HG03066 (cell line): ENCODE data around the gene SNX33.
"Not testable (repeated sequence)": the region's sequence is repeated elsewhere in the genome, so short reads cannot be mapped to it uniquely, and the experiment has no call there.

Experiments
- ATAC-seq: cut with Tn5 transposase; IDR thresholded peaks from one replicate; pipeline ENCODE4 v1.9.1; 2021; ENCODE audit warnings: low read depth; ENCODE audit not compliant: unreplicated experiment

SNX33 gene, protein sequence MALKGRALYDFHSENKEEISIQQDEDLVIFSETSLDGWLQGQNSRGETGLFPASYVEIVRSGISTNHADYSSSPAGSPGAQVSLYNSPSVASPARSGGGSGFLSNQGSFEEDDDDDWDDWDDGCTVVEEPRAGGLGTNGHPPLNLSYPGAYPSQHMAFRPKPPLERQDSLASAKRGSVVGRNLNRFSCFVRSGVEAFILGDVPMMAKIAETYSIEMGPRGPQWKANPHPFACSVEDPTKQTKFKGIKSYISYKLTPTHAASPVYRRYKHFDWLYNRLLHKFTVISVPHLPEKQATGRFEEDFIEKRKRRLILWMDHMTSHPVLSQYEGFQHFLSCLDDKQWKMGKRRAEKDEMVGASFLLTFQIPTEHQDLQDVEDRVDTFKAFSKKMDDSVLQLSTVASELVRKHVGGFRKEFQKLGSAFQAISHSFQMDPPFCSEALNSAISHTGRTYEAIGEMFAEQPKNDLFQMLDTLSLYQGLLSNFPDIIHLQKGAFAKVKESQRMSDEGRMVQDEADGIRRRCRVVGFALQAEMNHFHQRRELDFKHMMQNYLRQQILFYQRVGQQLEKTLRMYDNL

DNA sequence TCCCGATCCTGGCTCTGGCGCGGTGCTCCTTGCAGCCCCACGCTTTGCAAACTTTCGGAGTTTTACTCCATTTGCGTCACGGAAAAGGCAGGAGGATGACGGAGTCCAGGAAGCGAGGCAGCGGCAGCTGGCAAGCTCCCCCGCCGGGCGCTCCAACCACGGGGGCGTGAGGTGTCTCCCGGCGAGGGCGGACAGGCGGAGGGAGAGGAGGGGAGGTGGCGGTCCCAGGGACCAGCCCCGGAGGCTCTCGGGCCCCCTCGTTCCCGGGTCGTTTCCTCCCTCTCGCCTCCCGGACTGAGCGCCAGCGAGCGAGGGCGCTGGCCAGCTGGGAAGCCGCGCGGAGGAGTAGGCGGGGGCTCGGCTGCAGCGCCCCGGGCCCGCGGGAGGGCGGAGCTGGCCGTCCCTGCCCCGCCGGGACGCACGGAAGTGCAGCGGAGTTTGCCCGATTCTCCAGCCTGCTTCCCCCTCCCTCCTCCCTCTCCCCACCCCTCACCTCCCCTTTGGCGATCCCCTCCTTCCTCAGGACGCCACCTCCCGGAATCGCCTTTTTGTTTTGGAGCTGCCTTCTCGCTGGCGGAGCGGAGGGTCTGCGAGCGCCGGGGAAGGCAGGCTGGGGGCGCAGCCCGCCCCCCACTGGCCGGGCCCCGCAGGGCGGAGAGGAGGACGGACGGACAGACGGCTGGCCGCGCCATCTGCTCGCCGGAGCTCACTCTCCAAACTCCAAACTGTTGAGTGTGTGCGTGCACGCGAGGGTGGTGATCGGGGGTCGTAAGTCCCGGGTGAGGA, at the start of gene SNX33:
Gene SNX33 (plus strand): TSS at position 543 of the 786 bp plus-strand sequence. CDS start 1,191 bp downstream, outside the sequence.
- ATAC-seq: no peak

DNA sequence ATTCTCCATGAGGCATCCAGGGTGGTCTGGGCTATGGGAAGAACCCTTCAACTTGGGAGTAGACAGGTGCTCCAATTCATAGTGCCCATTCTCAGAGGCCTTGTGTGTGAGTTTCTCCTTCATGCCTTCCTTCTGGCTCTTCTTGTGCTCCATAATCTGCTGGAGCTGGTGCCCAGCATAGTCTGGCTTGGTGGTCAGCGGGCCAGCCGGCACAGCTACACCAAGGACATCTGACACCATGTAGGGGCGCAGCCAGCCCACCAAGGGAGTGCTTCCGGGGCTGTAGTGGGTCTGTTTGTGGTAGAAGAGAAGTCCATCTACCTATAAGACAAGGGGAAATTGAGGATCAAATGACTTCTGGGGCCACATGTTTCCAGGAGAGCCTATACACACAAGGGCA, 49.4 kb upstream of the SNX33 start:
- ATAC-seq: no peak

DNA sequence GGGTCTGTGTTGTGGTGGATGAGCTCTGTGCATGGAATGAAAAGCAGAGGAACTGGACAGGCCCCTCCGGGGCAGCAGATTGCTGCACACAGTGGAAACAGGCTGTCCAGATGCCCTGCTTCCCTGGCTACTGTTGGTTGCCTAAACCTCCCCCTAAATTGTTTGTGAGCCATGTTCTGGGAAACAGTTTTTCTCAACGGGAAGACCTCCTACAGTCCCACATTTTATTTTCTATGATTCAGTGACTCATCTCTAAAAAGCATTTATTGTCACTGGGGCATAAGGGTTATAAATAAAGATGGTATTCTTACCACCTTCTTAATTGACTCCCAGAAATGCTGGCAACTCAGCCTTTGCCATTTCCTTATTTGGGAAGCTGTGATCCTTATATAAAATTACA, 48.3 kb upstream of the SNX33 start:
- no peak for ATAC-seq

DNA sequence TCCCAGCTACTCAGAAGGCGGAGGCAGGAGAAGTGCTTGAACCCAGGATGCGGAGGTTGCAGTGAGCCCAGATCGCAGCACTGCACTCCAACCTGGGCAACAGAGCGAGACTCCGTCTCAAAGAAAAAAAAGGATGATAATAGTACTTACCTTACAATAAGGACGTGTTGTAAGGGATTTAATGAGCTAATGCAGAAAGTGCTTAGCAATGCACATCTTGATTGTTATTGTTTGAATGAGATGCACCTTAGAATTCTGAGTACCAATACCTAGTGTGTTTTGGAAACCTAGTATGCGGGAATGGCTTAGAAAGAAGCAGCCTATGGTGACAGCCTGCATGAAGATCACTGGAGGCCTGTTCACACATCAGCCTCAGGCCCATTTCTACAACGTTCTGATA, 41.7 kb upstream of the SNX33 start:
- no peak for ATAC-seq

DNA sequence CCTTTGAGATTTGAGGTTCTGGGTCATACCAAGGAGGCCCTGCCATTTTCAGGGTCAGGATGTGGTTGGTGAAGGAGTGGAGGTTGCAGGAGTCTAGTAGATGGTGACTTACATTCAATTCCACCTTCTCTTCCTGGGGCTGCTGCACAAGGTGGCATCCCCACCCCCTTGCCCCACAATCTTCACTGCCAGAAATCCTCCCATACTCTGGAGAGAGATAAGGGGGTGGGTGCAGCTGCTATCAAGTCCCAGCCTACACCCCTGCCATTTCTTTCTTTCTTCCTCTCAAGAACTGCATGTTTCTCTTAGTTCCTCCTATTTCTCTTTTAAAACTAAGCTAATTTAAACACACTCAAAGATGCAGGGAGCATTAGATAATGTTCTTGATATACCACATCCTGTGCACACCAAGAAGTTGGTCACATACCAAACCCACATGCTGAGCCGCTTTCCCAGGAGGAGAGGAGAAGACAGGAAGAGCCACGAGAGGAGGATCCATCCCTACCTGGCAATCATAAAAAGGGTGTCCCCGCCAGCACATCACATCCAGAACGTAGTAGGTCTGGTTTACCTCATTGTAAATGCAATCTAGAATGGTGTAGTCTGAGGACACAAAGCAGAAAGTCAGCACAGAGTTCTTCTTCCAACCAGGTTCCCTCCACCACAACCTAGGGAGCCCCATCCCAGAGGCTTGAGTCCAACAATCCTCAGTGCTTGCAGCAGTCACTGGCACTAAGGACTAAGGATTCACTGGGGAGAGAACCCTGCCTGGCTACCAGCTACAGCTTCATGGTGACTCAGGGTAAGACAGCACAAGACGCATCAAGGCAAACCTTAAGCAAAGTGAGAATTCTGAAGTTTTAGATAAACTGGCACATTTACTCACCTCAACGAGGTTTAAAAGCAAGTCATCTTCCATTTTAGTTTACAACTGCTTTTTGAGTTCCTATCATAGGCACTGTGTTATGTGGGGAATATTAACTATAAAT, 40.7 kb upstream of the SNX33 start:
- no peak for ATAC-seq

DNA sequence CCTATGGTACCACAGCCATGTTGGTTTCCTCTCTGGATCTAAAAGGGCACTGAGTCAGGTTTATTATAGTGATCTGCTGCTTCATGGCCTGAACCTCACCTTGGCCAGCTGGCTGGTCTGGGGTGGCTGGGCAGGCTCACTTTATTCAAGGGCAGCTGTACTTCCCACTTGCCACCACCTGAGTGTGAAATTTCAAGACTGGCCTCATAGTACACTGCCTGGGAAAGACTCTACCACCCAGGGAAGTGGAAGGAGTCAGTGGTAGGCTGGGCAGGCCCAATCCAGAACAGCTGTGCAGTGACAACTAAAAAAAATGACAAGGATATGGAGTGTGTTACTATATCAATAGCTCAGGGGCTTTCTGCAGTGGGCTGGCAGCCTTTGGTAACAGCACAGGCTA, 30.9 kb upstream of the SNX33 start:
- ATAC-seq: no peak

DNA sequence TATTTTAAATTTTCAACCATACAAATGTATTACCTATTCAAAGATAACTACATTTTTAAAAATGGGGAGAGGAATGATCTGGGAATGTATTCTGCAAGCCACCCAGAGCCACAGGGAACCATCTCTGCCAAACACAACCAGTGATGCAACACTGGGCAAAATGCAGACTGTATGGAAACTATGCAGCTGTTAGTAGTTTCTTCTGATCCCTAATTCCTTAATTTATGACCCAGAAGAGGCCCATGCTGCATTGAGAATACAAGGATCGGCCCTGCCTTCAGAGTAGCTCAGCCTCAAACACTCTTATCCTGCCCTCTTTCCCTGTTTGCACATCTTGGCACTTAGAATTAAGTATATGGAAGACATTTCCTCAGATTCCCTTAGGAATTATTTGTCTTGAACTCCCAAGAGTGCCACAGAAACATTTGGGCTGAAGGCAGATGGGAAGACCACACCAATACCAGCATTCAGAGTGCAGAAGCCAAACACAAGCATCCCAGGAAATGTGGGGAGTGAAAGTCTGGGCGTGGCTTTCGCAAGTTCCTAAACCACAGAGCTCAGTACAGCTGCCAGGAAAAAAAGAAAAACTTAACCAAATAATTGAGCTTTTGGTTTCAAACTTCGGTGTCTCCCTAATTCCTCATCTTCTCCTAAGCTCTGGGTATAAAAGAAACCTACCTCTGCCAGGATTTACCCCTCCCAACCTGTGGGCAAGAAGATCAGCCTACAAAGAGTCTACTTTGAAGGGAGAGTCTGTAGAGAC, 27.5 kb upstream of the SNX33 start:
- ATAC-seq: no peak

DNA sequence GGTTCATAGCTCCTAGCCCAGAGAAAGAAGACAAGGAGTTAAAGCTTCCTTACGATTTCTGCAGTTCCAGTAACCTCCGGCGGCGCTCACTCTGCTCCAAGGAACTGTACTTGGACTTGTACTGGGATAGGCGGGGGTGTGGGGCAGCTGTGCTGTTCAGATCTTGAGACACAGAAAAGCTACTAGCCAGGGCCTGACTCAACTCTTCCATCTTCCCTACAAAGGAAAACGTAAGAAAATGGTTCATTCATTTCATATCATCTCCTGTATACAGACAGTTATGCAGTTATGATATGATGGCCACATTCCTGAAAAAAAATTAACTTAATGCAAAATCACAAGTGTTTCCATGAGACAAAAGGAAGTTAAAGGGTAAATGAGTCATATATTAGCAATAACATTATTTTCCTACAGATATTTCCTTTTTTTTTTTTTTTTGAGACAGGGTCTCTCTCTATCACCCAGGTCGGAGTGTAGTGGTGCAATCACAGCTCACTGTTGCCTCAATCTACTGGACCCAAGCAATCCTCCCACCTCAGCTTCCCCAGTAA, 26.8 kb upstream of the SNX33 start:
- ATAC-seq: no peak

DNA sequence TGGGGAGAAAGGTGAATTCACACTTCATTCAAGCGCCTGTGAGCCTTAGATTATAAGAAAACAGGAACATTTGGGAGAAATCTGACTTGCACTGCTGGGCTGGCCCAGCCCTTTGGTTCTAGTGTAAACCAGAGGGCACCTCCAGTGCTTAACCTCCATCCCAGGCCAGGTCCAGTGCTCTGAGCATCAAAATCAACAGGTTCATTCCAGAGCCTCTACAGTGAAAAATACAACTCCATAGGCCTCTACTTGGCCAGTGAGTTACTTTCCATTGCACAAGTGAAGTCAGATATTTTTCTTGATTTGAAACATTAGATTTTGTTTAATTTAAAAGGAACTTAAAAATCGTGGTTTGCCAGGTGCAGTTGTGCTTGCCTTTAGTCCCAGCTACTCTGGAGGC, 25.2 kb upstream of the SNX33 start:
- no peak for ATAC-seq

DNA sequence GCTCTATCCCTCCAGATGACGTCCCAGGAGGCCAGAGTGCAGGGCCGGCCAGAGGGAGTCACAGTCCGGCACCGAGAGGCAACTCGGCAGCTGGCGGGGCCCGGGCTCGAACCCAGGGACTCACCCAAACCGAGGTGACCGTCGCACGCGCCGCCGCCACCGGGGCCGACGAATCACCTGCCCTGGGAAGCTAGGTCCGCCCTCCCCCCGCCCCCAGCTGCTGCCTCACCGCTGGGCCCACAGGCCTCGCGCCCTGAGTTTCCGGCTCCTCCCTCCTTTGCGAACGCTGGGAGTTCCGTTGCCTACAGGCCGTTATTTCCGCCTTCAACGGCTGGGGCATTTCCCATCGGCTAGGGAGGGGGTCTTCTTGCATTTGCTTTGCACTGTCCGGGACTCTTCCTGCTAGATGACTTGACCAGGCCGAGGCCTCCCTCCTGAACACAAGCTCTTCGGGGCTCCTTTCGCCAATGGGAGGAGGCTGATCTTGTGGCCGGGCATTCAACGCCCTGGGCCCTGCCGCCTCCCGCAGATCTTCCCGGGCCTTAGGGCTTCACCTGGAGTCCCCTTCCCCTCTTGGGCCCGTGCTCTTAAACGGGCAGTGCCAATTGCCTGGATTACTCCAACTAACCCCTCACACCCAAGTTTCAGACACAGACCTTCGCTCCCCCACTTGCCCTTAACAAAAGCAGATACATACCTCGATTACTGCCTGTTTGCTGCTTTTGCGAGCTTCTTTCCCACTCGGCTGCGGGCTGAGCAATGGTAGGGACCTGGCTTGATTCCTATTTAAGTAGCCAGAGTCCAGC, 22.0 kb upstream of the SNX33 start, which contains the start of gene SNUPN:
Gene SNUPN (minus strand): TSS at position 184 of the 806 bp plus-strand sequence. CDS start 4,674 bp downstream, outside the sequence.
- ATAC-seq: peak; percentile 76

DNA sequence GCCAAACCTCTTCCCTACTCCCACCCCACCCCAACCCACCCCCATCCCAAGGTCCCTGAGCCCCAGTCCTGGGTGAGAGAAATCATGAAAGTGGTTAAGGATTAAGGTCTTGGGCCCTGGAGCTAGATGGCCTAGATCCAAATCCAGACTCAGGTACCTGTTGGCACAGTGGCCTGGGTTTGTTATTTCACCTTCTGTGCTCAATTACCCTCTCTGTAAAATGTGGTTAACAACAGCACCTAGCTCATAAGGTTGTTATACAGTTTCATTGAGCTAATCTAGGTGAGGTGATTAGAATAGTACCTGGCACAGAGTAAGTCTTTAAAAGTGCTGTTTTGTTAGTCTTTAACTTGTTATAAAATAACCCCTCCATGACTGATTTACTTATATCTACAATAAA, 15.8 kb upstream of the SNX33 start:
- ATAC-seq: no peak

DNA sequence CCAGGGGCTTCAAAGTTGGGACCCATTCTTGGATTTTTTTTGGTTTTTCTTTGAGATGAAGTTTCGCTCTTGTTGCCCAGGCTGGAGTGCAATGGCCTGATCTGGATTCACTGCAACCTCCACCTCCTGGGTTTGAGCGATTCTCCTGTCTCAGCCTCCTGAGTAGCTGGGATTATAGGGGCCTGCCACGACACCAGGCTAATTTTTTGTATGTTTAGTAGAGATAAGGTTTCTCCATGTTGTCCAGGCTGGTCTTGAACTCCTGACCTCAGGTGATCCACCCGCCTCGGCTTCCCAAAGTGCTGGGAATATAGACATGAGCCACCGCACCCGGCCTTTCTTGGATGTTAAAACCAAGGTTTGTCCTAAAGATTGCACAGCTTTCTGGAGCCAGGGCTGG, 13.8 kb upstream of the SNX33 start:
- ATAC-seq: not testable (repeated sequence)

DNA sequence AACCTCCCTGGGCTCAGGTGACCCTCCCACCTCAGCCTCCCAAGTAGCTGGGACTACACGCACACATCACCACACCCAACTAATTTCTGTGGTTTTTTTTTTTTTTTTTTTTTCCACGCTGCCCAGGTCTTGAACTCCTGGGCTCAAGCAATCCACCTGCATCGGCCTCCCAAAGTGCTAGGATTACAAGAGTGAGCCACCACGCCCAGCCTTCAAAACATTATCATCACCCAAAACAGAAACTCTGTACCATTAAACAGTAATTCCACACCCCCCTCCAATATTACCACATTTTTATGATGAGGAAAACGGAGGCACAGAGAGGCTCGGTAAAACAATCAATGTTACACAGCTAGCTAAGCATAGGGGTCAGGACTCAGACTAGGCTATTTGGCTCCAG, 11.7 kb upstream of the SNX33 start:
- no peak for ATAC-seq

DNA sequence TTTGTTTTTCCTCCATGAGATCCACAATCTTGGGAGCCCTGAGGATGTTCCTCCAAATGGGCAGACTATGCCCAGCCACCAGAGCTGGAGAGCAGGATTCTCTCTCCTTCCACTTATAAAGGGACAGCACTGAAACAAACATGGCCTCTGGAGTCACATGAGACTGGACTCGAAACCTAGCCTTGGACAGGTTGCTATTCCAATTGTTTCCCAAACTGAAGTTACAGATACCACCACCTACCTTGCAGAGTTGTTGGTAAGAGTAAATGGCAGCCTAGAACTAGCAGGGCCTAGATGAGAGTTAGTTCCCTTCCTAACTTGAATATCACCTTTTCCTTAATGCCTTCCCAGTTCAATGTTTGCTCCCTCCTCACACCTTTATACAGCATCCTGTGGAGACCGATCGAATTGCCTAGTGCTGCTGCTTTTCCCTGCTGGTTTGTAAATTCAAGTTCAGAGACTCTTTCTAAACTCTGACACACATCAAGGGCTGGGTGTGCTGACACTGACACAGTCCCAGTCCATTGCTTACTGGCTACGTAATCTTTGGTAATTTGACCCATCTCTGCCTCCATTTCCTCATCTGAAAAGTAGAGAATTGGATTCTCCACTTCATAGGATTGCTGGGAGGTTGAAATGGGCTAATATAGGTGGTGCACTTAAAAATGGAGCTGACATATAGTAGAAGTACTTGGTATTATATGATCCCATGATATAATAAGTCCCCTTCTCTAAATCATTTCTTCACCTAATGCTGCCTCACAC, 10.3 kb upstream of the SNX33 start:
- no peak for ATAC-seq

DNA sequence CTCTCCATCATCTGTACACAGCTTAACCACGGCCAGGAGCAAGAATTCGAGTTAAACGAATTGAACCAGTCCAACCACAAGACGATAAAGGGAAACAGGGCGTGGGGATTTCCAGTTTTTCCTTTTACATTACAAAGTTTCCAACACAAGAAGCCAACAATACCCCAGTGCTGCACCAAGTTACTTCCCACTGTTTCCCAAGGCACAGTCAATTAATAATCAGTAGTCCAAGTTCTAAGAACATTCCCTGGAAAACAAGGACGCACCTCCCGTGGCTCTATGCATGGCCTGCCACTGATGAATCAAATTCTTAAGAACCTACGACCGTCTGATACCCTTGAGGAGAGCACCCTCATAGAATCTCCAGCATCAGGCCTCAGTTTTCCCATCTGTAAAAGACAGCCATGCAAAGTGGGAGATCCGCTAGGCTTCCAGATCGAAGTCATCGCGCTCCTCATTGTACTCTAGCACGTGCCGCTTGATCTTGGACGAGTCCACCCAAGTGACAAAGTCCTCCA, 8.5 kb upstream of the SNX33 start:
- no peak for ATAC-seq

DNA sequence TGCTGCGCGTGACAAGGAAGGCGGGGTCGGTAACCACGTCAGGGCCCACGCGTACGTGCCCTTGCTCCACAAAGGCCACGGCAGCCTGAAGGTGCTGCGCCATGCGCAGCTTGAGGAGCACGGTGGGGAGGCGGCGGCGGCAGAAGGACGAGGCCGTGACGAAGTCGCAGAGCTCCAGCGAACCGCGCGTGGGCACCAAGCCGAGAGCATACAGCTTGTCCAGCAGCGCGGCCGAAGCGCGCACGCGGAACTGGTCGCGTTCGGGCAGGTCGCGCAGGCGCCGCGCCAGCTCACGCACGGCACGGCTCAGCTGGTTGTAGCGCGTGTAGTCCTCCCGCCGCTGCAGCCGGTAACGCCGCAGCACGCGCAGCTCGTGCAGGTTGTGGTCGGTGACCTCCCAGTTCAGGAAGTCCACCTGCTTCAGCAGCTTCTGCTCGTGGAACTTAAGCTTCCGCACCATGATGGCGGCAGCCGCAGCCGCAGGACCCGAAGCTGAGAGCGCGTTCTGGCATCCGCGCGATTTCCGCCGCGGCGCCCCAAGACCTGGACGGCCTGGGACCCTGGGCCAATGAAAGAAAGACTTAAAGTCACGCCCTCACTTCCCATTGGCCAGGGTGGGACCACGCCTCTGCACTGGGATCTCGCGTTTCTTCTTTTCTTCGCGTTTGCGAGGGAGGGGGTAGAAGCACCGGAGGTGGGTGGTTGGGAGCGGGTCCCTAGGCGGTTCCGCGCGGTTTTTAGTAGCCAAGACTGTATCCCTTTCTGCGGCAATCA, 7.8 kb upstream of the SNX33 start, which contains the start of gene IMP3:
Gene IMP3 (minus strand): TSS at position 516 of the 774 bp plus-strand sequence. CDS start 56 bp downstream, at position 460.
- ATAC-seq: peak; percentile 89
